ENCODE measurements around the gene CNTN2. TPM values are rescaled to one million over a fixed set of nuclear protein-coding genes. Genes with fewer than 3 reads are reported as not detected.

CNTN2 gene
- total RNA-seq, 1 donor from 2014 or later: not detected

DNA sequence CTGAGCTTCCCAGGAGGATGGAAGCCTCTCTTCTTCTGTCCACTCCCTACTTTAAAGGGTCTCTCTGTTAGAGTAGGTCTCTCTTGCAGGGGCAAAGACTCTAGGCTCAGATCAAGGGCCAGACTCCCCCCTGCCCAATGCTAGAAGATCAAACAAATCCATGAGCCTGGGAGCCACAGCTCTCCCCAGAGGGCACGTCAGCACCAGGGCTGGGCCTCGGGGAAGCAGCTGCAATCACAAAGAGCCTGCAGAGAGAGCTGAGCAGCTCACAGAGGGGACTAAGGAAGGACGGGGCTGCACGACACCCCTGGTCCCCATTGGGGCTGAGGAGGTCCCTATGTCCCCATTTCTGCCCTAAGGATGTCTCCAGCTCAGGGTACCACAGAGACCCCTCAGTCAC is 3.9 kb downstream of the CNTN2 start:
- Mint-ChIP-seq H3K36me3 (ENCODE audit: low read depth) (no peaks in the 10 kb centered on the region), H3K9me3 (ENCODE audit: low read depth) (no peaks in the 10 kb centered on the region), H3K4me1 (ENCODE audit: low read depth) (no peaks in the 10 kb centered on the region), H3K27ac (ENCODE audit: unreplicated experiment) (no peak overlapping the region), H3K27me3 (ENCODE audit: low read depth) (peaks cover 53% of the 10 kb centered on the region), H3K4me3 (ENCODE audit: unreplicated experiment) (no peak overlapping the region)
- no peak for DNase-seq (ENCODE audit: low spot score)
- no peak for TF ChIP-seq CTCF (IDR thresholded peaks at IDR 0.05)

DNA sequence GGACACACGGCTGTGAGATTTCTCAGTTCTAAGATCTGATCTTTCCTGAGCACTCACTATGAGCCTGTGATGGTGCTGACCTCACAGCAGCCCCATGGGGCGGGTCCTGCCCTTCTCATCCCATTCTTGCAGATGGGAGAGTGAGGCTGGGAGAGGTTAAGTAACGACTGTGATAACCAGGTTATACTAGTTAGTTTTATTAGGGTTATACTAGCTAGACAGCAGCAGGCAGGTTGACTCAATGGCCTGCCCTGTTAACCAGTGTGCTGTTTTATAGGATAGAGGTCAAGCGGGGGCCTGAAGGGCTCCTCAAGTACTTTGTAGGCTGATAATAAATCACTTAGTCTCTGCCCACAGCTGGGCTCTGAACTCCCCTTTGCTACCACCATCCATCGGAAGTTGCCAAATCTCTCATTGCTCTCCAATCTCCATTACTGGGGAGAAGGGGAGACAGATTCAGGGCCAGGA is 4.8 kb downstream of the CNTN2 start:
- Mint-ChIP-seq H3K27ac (ENCODE audit: unreplicated experiment) (no peak overlapping the region), H3K4me1 (ENCODE audit: low read depth) (no peaks in the 10 kb centered on the region), H3K4me3 (ENCODE audit: unreplicated experiment) (no peak overlapping the region), H3K27me3 (ENCODE audit: low read depth) (peaks cover 48% of the 10 kb centered on the region), H3K36me3 (ENCODE audit: low read depth) (no peaks in the 10 kb centered on the region), H3K9me3 (ENCODE audit: low read depth) (no peaks in the 10 kb centered on the region)
- no peak for TF ChIP-seq CTCF (IDR thresholded peaks at IDR 0.05)
- no peak for DNase-seq (ENCODE audit: low spot score)

- TF ChIP-seq CTCF (IDR thresholded peaks at IDR 0.05): no peak
- no peak overlapping the region for H3K27ac Mint-ChIP-seq (ENCODE audit: unreplicated experiment)
- H3K36me3 Mint-ChIP-seq (ENCODE audit: low read depth): no peaks in the 10 kb centered on the region
- H3K9me3 Mint-ChIP-seq (ENCODE audit: low read depth): no peaks in the 10 kb centered on the region
- no peak overlapping the region for H3K4me3 Mint-ChIP-seq (ENCODE audit: unreplicated experiment)
- no peaks in the 10 kb centered on the region for H3K4me1 Mint-ChIP-seq (ENCODE audit: low read depth)
- DNase-seq (ENCODE audit: low spot score): no peak
- peaks cover 53% of the 10 kb centered on the region for H3K27me3 Mint-ChIP-seq (ENCODE audit: low read depth)
Observed at GRCh38 chr1:205048382-205048781, 5.4 kb downstream of the CNTN2 start.

DNA sequence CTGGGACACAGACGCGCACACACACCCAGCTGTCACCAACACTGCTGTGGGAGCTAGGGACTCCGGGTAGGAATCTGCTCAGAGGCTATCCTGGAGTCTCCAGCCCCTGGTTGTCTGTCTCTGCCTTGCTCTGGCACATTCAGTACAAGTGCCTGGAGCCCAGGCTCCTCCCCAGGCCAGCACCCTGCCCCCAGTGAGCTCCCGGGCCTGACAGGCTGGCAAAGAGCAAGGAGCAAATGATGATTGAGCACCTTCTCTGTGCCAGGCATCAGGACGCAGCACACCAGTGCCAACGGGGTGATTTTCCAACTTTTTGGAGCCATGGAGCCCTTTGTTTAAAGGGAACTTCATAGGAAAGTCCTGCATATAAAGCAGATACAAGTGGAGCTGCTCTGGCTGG is 6.5 kb downstream of the CNTN2 start:
- Mint-ChIP-seq H3K27me3 (ENCODE audit: low read depth) (peaks cover 53% of the 10 kb centered on the region), H3K9me3 (ENCODE audit: low read depth) (no peaks in the 10 kb centered on the region), H3K4me1 (ENCODE audit: low read depth) (no peaks in the 10 kb centered on the region), H3K36me3 (ENCODE audit: low read depth) (no peaks in the 10 kb centered on the region), H3K27ac (ENCODE audit: unreplicated experiment) (no peak overlapping the region), H3K4me3 (ENCODE audit: unreplicated experiment) (no peak overlapping the region)
- TF ChIP-seq CTCF (IDR thresholded peaks at IDR 0.05): no peak
- DNase-seq (ENCODE audit: low spot score): no peak

GRCh38 chr1:205052690-205053089 is 9.7 kb downstream of the CNTN2 start:
- H3K4me3 Mint-ChIP-seq (ENCODE audit: unreplicated experiment): no peak overlapping the region
- no peak for DNase-seq (ENCODE audit: low spot score)
- H3K27me3 Mint-ChIP-seq (ENCODE audit: low read depth): peaks cover 39% of the 10 kb centered on the region
- no peak overlapping the region for H3K27ac Mint-ChIP-seq (ENCODE audit: unreplicated experiment)
- no peaks in the 10 kb centered on the region for H3K9me3 Mint-ChIP-seq (ENCODE audit: low read depth)
- no peaks in the 10 kb centered on the region for H3K36me3 Mint-ChIP-seq (ENCODE audit: low read depth)
- H3K4me1 Mint-ChIP-seq (ENCODE audit: low read depth): no peaks in the 10 kb centered on the region
- TF ChIP-seq CTCF (IDR thresholded peaks at IDR 0.05): no peak

Measured in chondrocyte (in vitro differentiated cells).